ENCODE data around the gene TCEANC. TPM values are rescaled to one million over a fixed set of nuclear protein-coding genes. Genes with fewer than 3 reads are reported as not detected.

TCEANC gene
- total RNA-seq, 6 experiments from 2014 or later, result 0.99 to 1.7 (median 1.1) TPM

- Mint-ChIP-seq H3K27ac (peak within 1 kb of the TSS; percentile 91), H3K4me1 (ENCODE audit: low read depth) (peaks cover 57% of the 10 kb centered on the region), H3K36me3 (ENCODE audit: low read depth) (no peaks in the 10 kb centered on the region), H3K4me3 (peak within 1 kb of the TSS; percentile 91), H3K9me3 (no peaks in the 10 kb centered on the region), H3K27me3 (ENCODE audit: insufficient read depth) (peaks cover 1% of the 10 kb centered on the region; the same call in 1 of the 2 replicates)
- peak; percentile 41 for DNase-seq
- TF ChIP-seq, protein P1, sequence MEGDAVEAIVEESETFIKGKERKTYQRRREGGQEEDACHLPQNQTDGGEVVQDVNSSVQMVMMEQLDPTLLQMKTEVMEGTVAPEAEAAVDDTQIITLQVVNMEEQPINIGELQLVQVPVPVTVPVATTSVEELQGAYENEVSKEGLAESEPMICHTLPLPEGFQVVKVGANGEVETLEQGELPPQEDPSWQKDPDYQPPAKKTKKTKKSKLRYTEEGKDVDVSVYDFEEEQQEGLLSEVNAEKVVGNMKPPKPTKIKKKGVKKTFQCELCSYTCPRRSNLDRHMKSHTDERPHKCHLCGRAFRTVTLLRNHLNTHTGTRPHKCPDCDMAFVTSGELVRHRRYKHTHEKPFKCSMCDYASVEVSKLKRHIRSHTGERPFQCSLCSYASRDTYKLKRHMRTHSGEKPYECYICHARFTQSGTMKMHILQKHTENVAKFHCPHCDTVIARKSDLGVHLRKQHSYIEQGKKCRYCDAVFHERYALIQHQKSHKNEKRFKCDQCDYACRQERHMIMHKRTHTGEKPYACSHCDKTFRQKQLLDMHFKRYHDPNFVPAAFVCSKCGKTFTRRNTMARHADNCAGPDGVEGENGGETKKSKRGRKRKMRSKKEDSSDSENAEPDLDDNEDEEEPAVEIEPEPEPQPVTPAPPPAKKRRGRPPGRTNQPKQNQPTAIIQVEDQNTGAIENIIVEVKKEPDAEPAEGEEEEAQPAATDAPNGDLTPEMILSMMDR (IDR thresholded peaks at IDR 0.05), result no peak
Measured at GRCh38 chrX:13688958-13689740, 36.2 kb downstream of the TCEANC start, which contains the start of gene RAB9A. TSS of gene RAB9A (plus strand) at chrX:13689128. CDS start at chrX:13708747, 19,619 bp downstream.

- H3K27ac Mint-ChIP-seq, result peak overlapping the region; percentile 91
- H3K27me3 Mint-ChIP-seq (ENCODE audit: insufficient read depth), result peaks cover 1% of the 10 kb centered on the region; the same call in 1 of the 2 replicates
- no peaks in the 10 kb centered on the region for H3K36me3 Mint-ChIP-seq (ENCODE audit: low read depth)
- H3K4me1 Mint-ChIP-seq (ENCODE audit: low read depth), result peaks cover 57% of the 10 kb centered on the region
- no peak for DNase-seq
- TF ChIP-seq, protein P1 (IDR thresholded peaks at IDR 0.05), result no peak
- H3K9me3 Mint-ChIP-seq, result no peaks in the 10 kb centered on the region
- peak overlapping the region; percentile 91 for H3K4me3 Mint-ChIP-seq
Measured at GRCh38 chrX:13689741-13690211, 36.8 kb downstream of the TCEANC start.

DNA sequence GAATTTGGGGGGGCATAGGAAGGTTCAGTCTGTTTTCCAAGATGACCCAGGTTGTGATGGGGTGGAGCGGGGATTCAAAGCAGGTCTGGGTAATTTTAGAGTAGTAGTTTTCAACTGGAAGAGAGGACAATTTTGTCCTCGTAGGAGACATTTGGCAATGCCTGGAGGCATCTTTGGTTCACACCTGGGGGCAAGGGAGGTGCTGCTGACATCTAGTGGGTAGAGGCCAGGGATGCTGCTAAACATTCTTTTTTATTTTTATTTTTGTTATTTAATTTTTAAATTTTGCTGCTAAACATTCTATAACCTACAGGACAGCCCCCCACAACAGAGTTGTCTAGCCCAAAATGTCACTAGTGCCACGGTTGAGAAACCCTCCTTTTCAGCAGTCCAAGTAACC lies 37.9 kb downstream of the TCEANC start:
- TF ChIP-seq, protein P1 (IDR thresholded peaks at IDR 0.05), result peak; percentile 38; the same call in 1 of the 2 replicates
- peak overlapping the region; percentile 91 for H3K4me3 Mint-ChIP-seq
- DNase-seq, result no peak
- H3K9me3 Mint-ChIP-seq, result no peaks in the 10 kb centered on the region
- no peaks in the 10 kb centered on the region for H3K36me3 Mint-ChIP-seq (ENCODE audit: low read depth)
- peaks cover 1% of the 10 kb centered on the region; the same call in 1 of the 2 replicates for H3K27me3 Mint-ChIP-seq (ENCODE audit: insufficient read depth)
- peak overlapping the region; percentile 91; the same call in 1 of the 2 replicates for H3K27ac Mint-ChIP-seq
- peaks cover 54% of the 10 kb centered on the region for H3K4me1 Mint-ChIP-seq (ENCODE audit: low read depth)

- Mint-ChIP-seq H3K9me3 (no peaks in the 10 kb centered on the region), H3K27ac (no peak overlapping the region; the same call in 1 of the 2 replicates), H3K4me1 (ENCODE audit: low read depth) (peaks cover 54% of the 10 kb centered on the region), H3K36me3 (ENCODE audit: low read depth) (no peaks in the 10 kb centered on the region), H3K4me3 (no peak overlapping the region), H3K27me3 (ENCODE audit: insufficient read depth) (peaks cover 1% of the 10 kb centered on the region; the same call in 1 of the 2 replicates)
- no peak for DNase-seq
- TF ChIP-seq, protein P1 (IDR thresholded peaks at IDR 0.05), result no peak
Measured at GRCh38 chrX:13691841-13692371, 39.0 kb downstream of the TCEANC start.

DNA sequence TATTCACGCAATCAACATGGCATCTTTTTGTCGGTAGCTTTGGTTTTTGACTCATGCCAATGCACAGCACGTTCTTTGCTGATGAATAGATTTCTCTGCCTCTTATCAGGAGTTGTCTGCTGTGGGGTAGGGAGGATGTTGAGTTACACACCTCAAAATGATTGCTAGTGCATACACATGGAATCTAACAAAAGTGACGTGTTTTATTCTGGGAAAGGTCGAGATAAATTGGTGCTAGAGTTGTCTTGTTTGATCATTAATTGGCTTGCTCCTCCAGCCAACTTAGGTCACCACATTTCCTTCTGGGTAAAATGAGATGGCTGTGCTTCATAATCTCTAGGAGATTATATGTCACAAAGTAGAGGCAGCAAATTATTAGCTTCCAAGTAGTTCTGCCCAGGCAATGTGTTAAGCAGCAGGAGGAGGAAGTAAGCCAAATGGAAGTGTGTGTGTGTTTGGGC lies 39.9 kb downstream of the TCEANC start:
- peaks cover 1% of the 10 kb centered on the region; the same call in 1 of the 2 replicates for H3K27me3 Mint-ChIP-seq (ENCODE audit: insufficient read depth)
- peak overlapping the region; percentile 61; the same call in 1 of the 2 replicates for H3K27ac Mint-ChIP-seq
- TF ChIP-seq, protein P1 (IDR thresholded peaks at IDR 0.05), result no peak
- no peaks in the 10 kb centered on the region for H3K36me3 Mint-ChIP-seq (ENCODE audit: low read depth)
- no peaks in the 10 kb centered on the region for H3K9me3 Mint-ChIP-seq
- peaks cover 59% of the 10 kb centered on the region for H3K4me1 Mint-ChIP-seq (ENCODE audit: low read depth)
- DNase-seq, result no peak
- no peak overlapping the region; the same call in 1 of the 2 replicates for H3K4me3 Mint-ChIP-seq
